Lower leg skin (tissue), 4 donors: ENCODE data around the gene SLC41A3. TPM values are rescaled to one million over a fixed set of nuclear protein-coding genes. Genes with fewer than 3 reads are reported as not detected.

ENCODE experiments used
- DNase-seq, 2 donors: peaks; one replicate each; pipeline ENCODE4 v3.0.0-alpha.2; 2019; ENCODE audit warnings: low spot score in 2 of 2
- H3K4me3 ChIP-seq: fragments of 200-600 bp; sonication (generic); 2 replicates; pipeline ENCODE4 v1.5.1; 2017; ENCODE audit warnings: mild to moderate bottlenecking, low read depth; ENCODE audit not compliant: poor library complexity, severe bottlenecking
- POLR2A ChIP-seq, 2 donors: fragments of 450-650 bp; IDR thresholded peaks; one replicate each; pipeline ENCODE4 v1.6.1; 2016 to 2017; ENCODE audit warnings: antibody characterized with exemption in 2 of 2, mild to moderate bottlenecking in 1 of 2, moderate library complexity in 1 of 2
- WGBS, 2 donors: methylation state at CpG; one replicate each; pipeline ENCODE4 v1.1.5; 2018; 5-methylcytosine and 5-hydroxymethylcytosine counted together
- intact Hi-C: fragments of 100-400 bp; cut with DNase I; formaldehyde crosslinking; loops from one replicate; pipeline ENCODE4 v1.15.0; 2023; ENCODE audit warnings: low total_unique reads
- total RNA-seq, 4 donors: library from RNA; depleted of rRNA; stranded (reverse); fragments of >200 nt; gene quantifications; one replicate each; pipeline ENCODE4 v1.1.0, GENCODE V29; 2016
- TF ChIP-seq, protein P1 (sequence below), 3 donors: fragments of 450-650 bp; IDR thresholded peaks; one replicate each; pipeline ENCODE4 v1.5.1; 2016; ENCODE audit warnings: antibody characterized with exemption in 3 of 3, mild to moderate bottlenecking in 3 of 3, moderate library complexity in 2 of 3

SLC41A3 gene
- total RNA-seq, 4 donors from 2014 or later, result 31.6 to 41.1 (median 37.3) TPM

DNA sequence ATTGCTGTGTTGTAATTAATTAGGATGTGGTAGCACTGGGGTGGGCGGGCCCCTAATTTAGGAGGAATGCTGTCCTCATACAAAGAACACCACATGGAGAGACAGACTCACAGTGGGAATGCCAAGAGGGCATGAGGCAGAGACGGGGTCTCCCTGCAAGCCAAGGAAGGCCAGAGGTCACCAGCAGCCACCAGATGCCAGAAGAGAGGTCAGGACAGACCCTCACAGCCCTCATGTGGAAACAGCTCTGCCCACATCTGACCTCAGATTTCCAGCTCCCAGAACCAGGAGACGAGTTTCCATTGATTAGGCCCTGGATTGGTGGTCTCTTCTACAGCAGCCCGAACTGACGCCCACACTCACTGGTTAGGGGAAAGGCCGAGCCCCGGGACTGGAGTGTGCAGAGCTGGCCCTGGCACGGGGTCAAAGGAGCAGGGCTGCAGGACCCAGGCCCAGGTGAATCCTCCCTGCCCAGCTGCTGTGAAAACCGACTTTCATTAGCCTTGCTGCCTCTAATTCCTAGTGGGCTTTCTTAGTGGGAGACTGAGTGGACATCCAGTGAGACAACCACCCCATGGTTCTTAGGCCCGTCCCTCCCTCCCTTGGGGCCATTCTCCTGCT is 43.0 kb upstream of the SLC41A3 start:
- DNase-seq, result peak in 1 of 2 donors; percentile 76

DNA sequence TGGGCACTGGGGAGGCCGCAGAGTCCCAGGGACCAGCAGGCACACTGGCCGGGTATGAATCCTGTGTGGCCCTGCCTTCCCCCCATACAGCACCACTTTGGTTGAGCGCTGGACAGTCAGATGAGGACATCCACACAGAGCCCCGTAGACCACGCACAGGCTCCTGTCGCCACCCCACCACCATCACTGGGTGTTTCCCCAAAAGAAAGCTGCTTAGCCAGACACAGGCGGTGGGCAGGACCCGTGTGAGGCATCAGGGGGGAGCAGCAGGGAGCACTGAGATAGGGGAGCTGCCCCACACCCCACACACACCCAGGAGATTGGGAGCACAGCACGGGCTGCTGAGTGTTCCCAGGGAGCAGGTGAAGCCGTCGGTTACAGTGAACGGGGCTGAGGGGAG is 42.4 kb upstream of the SLC41A3 start:
- no peak for DNase-seq
- 85 to 95% methylated on average over 9 to 12 of the region's 12 CpGs for WGBS, 2 donors
- intact Hi-C loops, result no loop called here
- H3K4me3 ChIP-seq, result no peak overlapping the region
- TF ChIP-seq, protein P1, sequence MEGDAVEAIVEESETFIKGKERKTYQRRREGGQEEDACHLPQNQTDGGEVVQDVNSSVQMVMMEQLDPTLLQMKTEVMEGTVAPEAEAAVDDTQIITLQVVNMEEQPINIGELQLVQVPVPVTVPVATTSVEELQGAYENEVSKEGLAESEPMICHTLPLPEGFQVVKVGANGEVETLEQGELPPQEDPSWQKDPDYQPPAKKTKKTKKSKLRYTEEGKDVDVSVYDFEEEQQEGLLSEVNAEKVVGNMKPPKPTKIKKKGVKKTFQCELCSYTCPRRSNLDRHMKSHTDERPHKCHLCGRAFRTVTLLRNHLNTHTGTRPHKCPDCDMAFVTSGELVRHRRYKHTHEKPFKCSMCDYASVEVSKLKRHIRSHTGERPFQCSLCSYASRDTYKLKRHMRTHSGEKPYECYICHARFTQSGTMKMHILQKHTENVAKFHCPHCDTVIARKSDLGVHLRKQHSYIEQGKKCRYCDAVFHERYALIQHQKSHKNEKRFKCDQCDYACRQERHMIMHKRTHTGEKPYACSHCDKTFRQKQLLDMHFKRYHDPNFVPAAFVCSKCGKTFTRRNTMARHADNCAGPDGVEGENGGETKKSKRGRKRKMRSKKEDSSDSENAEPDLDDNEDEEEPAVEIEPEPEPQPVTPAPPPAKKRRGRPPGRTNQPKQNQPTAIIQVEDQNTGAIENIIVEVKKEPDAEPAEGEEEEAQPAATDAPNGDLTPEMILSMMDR (IDR thresholded peaks at IDR 0.05), result no peak
- TF ChIP-seq POLR2A (IDR thresholded peaks at IDR 0.05), result no peak

More for the DNA sequence above, 43.0 kb upstream of the SLC41A3 start:
- no peak overlapping the region for H3K4me3 ChIP-seq
- intact Hi-C loops, result no loop called here
- no peak for TF ChIP-seq POLR2A (IDR thresholded peaks at IDR 0.05)
- TF ChIP-seq, protein P1 (IDR thresholded peaks at IDR 0.05), result no peak
- WGBS, 2 donors, result 69 to 74% methylated on average over 8 to 10 of the region's 10 CpGs

- DNase-seq, result peak in 1 of 2 donors; percentile 61
Observed at GRCh38 chr3:126125781-126126251, 41.9 kb upstream of the SLC41A3 start.

DNA sequence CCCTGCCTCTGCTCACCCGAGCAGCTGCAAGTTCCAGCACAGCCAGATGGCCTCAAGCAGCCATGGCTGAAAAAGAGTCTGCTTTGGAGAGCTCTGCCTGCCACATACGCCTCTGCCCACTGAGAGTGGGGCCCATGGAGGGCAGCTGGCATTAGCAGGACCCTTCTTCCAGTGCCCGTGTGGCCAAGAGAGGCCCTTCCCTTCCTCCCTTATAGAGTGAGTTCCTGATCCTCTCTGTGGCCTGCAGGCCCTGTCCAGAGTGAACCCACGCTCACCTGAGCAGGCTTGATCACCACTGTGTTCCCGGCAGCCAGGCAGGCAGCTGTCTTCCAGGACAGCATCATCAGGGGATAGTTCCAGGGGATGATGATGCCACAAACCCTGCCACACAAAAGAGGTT is 41.4 kb upstream of the SLC41A3 start:
- DNase-seq, result no peak
- H3K4me3 ChIP-seq, result no peak overlapping the region
- intact Hi-C loops, result no loop called here
- 80 to 90% methylated on average over 2 to 3 of the region's 5 CpGs for WGBS, 2 donors
- TF ChIP-seq POLR2A (IDR thresholded peaks at IDR 0.05), result no peak
- TF ChIP-seq, protein P1 (IDR thresholded peaks at IDR 0.05), result no peak

More at GRCh38 chr3:126125781-126126251, 41.9 kb upstream of the SLC41A3 start:
- 65 to 91% methylated on average over 2 of the region's 2 CpGs for WGBS, 2 donors
- TF ChIP-seq POLR2A (IDR thresholded peaks at IDR 0.05), result no peak
- TF ChIP-seq, protein P1 (IDR thresholded peaks at IDR 0.05), result no peak
- intact Hi-C loops, result no loop called here
- H3K4me3 ChIP-seq, result no peak overlapping the region

- H3K4me3 ChIP-seq, result no peak overlapping the region
- TF ChIP-seq, protein P1 (IDR thresholded peaks at IDR 0.05), result no peak
- no peak for TF ChIP-seq POLR2A (IDR thresholded peaks at IDR 0.05)
- peak in 1 of 2 donors; percentile 17 for DNase-seq
- WGBS, 2 donors, result 86 to 88% methylated on average over 9 of the region's 9 CpGs
- intact Hi-C loops, result loop anchor here (5.0 kb wide), 1 partner anchor 582 kb away; no protein-coding TSS in a partner anchor
Observed at GRCh38 chr3:126124896-126125295, 41.0 kb upstream of the SLC41A3 start.
